HG03025 (cell line): Measurements from ENCODE around the gene BLVRA.
A peak's percentile ranks its signal among the peaks of the same experiment; 100 is the strongest.
"Not testable (repeated sequence)": the region's sequence is repeated elsewhere in the genome, so short reads cannot be mapped to it uniquely, and the experiment has no call there.

Source experiments
- ATAC-seq: cut with Tn5 transposase; IDR thresholded peaks from one replicate; pipeline ENCODE4 v1.9.1; 2021; ENCODE audit warnings: mild to moderate bottlenecking, moderate library complexity; ENCODE audit not compliant: unreplicated experiment, low FRiP score

The BLVRA gene

GRCh38 chr7:43758029-43758821, at the start of gene BLVRA:
BLVRA (plus strand) TSS chr7:43758680; CDS start chr7:43771159, 12,479 bp downstream.
- ATAC-seq = peak; percentile 59

GRCh38 chr7:43711503-43711902, 47.0 kb upstream of the BLVRA start:
- no peak for ATAC-seq

DNA sequence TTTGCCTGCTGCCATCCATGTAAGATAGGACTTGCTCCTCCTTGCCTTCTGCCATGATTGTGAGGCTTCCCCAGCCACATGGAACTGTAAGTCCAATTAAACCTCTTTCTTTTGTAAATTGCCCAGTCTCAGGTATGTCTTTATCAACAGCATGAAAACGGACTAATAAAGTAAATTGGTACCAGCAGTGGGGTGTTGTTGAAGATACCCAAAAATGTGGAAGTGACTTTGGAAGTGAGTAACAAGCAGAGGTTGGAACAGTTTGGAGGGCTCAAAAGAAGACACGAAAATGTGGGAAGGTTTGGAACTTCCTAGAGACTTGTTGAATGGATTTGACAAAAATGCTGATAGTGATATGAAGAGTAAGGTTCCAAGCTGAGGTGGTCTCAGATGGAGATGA, 42.5 kb upstream of the BLVRA start:
- ATAC-seq = not testable (repeated sequence)

DNA sequence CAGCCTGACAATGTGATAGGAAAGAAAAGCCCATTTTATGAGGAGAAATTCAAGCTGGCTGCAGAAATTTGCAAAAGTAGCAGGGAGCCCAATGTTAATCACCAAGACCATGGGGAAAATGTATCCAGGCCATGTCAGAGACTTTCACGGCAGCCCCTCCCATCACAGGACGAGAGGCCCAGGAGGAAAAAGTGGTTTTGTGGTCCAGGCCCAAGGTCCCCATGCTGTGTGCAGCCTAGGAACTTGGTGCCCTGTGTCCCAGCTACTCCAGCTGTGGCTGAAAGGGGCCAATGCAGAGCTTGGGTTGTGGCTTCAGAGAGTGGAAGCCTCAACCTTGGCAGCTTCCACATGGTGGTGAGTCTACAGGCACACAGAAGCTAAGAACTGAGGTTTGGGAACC, 41.9 kb upstream of the BLVRA start:
- ATAC-seq = no peak

- no peak for ATAC-seq
Measured at GRCh38 chr7:43721193-43721806, 37.2 kb upstream of the BLVRA start.

- ATAC-seq = no peak
Measured at GRCh38 chr7:43723007-43723341, 35.5 kb upstream of the BLVRA start.

- no peak for ATAC-seq
Measured at GRCh38 chr7:43725251-43725650, 33.2 kb upstream of the BLVRA start.

DNA sequence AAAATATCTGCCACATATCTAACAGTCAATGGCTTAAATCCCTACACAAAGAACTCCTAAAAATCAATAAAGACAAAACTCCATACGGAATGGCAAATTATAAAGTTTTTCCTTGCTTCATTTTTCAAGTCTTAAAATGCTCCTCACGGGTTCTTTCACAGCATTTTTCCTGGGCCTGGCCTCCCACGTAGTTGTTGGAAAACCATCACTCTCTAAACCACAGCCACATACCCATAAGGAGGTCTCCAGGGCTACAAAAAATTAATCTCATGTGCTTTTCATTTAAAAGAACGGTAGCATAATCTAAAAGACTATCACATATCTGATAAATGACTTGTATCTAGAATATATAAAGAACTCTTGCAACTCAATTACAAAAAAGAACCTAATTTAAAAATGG, 32.0 kb upstream of the BLVRA start:
- no peak for ATAC-seq

DNA sequence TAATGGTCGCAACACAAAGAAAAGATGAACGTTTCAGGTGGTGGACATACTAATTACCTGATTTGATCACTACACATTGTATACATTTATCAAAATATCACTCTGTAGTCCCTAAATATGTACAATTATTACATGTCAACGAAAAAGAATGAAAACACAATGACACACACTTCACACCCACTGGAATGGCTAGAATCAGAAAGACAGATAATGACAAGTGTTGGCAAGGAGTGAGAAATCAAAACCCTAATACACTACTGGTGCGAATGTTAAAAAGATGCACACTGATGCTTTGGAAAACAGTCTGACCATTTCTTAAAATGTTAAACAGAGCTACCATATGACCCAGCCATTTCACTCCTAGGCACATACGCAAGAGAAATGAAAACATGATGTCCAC, 31.5 kb upstream of the BLVRA start:
- no peak for ATAC-seq

DNA sequence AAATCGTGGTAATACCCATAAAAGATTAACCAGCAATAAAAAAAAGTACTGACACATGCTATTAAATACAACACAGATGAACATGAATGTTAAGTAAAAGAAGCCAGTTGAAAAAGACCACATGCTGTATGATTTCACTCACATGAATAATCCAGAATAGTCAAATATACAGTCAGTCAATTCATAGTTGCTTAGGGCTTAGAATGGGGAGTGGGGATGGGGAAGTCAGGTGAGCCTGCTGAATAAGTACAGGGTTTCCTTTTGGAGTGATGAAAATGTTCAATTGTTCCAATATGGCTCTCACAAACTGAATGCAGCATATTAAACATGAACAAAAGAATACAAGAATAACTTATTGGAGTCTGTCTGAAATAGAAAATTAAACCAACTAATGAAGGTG, 31.0 kb upstream of the BLVRA start:
- ATAC-seq = no peak

GRCh38 chr7:43729214-43729923, 29.1 kb upstream of the BLVRA start, which contains the start of gene COA1:
COA1 (minus strand) TSS chr7:43729523; CDS start chr7:43648614, 80,909 bp downstream.
- peak; percentile 81 for ATAC-seq

DNA sequence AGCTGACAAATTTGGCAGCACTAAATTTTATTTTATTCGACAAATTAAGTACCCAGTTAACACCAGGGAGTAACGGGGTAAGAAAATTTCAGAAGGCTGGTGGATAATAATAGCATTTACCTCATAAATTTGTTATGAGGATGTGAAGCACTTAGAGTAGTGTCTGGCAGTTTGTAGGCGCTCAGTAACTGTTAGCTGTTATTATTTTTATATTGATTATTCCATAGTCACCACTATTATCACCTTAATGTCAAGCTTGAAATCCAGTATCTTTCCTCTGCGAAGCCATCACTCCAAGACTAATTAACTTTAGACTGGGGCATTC, 28.6 kb upstream of the BLVRA start:
- ATAC-seq = no peak

- not testable (repeated sequence) for ATAC-seq
Measured at GRCh38 chr7:43731494-43731893, 27.0 kb upstream of the BLVRA start.

- ATAC-seq = not testable (repeated sequence)
Measured at GRCh38 chr7:43734575-43735332, 23.7 kb upstream of the BLVRA start.

GRCh38 chr7:43735403-43735801, 23.1 kb upstream of the BLVRA start:
- ATAC-seq = no peak

DNA sequence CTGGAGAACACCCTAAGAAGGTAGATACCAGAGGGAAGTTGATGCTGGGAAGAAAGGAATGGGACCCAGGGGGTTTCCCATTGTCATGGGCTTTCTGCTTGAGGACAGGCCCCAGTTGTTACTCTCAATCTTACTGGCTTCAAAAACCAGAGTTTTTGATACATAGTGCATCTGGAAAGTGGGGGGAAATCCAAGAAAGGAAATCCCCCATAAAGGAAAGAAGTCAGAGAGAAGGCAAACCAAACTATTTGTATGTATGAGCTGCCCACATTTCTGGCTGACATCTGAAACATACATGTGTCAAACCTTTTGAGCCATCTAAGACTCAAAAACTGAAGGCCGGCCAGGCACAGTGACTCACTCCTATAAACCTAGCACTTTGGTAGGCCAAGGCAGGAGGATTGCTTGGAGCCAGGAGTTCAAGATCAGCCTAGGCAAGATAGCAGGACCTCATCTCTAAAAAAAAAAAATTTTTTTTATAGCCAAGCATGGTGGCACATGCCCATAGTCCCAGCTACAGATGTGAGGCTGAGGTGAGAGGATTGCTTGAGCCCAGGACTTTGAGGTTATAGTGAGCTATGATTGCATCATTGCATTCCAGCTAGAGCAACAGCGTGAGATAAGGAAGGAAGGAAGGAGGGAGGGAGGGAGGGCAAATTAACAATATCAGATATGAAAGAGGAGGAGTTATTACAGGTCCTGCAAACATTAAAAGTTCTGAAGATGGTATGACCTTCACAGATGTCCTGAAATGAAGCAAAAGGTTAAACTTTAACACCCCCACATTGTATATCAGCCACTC, 22.5 kb upstream of the BLVRA start:
- peak; percentile 55 for ATAC-seq

DNA sequence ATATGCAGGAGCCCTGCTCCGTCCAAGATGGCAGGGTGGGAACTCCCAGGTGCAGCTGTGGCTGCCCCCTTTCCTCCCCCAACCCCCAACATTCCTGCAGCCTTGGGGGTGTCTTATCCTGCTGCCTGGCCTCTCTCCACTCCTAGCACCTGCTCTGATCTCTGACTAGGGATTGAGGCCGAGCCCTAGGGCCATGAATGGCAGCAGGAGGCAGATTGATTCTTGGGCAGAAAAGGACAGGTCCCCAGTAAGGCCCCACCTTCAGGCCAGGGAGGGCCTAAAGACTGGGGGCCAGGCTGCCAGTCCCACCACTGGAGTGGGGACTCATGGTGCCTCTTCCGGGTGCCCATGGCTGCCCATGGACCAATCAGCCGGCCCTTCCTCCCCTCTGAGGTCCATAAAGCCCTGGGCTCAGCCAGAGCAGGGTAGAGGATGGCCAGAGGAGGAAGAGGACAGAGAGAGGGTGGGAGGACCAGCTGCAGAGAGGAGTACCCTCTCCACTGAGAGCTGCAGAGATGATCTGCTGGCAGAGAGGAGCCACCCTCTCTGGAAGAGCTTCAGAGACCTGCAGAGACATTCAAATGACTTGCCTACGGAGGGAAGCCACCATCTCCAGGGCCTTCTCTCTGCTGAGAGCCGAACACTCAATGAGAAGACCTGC, 20.9 kb upstream of the BLVRA start:
- ATAC-seq = no peak

DNA sequence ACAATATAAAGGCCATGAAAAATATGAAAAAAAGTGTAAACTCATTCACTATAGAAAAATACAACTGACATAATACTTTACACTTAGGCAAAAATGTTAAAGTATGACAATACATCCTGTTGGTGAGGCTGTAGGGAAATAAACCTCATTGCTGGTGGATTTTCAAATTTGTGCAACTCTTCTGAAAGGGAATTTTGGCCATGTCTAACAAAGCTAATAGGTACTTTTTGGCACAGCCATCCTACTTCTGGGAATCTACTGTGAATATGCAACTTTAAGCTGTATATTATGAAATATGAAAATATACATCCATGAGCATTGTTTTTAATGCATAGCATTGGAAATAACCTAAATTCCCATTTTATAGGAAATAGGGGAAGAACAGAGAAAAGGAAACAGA, 15.8 kb upstream of the BLVRA start:
- ATAC-seq = no peak

DNA sequence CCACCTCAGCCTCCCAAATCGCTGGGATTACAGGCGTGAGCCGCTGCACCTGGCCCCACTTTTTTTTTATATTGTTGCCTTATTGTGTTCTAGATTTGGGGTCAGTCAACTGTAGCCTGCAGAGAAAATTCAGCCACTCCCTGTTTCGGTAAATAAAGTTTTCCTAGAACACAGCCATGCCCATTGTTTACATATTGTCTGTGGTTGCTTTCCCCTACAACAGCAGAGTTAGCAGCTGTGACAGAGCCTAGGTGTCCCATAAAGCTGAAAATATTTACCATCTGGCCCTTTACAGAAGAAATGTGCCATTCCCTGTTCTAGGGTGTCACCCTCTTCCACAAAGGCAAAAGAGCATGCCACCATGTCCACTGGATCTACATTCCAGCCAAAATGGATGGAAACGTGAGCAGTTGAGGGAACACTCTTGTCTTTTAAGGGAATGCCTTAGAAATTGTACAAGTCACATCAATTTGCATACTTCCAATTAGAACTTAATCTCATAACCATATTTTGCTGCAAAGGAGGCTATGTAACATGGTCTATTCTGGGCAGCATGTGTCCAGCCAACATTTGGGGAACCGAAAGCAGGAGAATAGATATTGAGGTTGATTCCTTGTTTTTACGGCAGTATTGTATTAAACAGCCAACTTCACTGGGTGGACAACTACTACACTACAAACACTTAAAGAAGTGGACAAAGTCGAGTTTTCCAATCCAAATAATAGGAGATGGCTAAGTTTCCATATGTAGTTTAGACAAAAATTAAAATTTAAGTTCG, 11.0 kb upstream of the BLVRA start:
- ATAC-seq = no peak
